C4-2B (cell line): ENCODE results near the gene LPAR2.

Experiments used
- CTCF ChIP-seq: fragments of 450-650 bp; conservative IDR thresholded peaks from 2 replicates; pipeline ENCODE4 v1.5.1; 2017; ENCODE audit warnings: mild to moderate bottlenecking
- ZFX ChIP-seq: fragments of 450-650 bp; IDR thresholded peaks from 2 replicates; pipeline ENCODE4 v1.6.1; 2017

GRCh38 chr19:19655641-19656343, 27.8 kb upstream of the LPAR2 start:
- no peak for TF ChIP-seq CTCF
- TF ChIP-seq ZFX: no peak
